ENCODE data around the gene RNU5D-1. TPM values are rescaled to one million over a fixed set of nuclear protein-coding genes. Genes with fewer than 3 reads are reported as not detected.

The RNU5D-1 gene
- total and polyA plus RNA-seq, 2 of the 13 experiments (the other 11 are each of a cell fraction or from before 2014, with no cell fraction given), result 165 TPM; not detected in 1

- TF ChIP-seq CERS6 (CRISPR knock-in tag; IDR thresholded peaks at IDR 0.05) (no peak), ARNT (IDR thresholded peaks at IDR 0.05) (no peak), TBX2 (CRISPR knock-in tag; IDR thresholded peaks at IDR 0.05; ENCODE audit: borderline replicate concordance) (peak; percentile 99), ZNF337 (CRISPR knock-in tag; IDR thresholded peaks at IDR 0.05; ENCODE audit: borderline replicate concordance, low read depth) (no peak), ZNF136 (CRISPR knock-in tag; IDR thresholded peaks at IDR 0.05; ENCODE audit: low read depth) (no peak), ZNF430 (CRISPR knock-in tag; IDR thresholded peaks at IDR 0.05) (no peak; the same call in 1 of the 2 replicates), ZNF530 (CRISPR knock-in tag; IDR thresholded peaks at IDR 0.05; ENCODE audit: low read depth) (no peak), SP5 (CRISPR knock-in tag; IDR thresholded peaks at IDR 0.05; ENCODE audit: borderline replicate concordance, low read depth) (peak; percentile 60; the same call in 1 of the 2 replicates), HHEX (CRISPR knock-in tag; IDR thresholded peaks at IDR 0.05) (peak; percentile 80), CREBL2 (CRISPR knock-in tag; IDR thresholded peaks at IDR 0.05; ENCODE audit: borderline replicate concordance) (no peak), AGO2 (optimal IDR thresholded peaks at IDR 0.05; ENCODE audit: low read depth, low read length) (no peak), HBP1 (CRISPR knock-in tag; IDR thresholded peaks at IDR 0.05; ENCODE audit: low read depth) (no peak), ZSCAN12 (CRISPR knock-in tag; IDR thresholded peaks at IDR 0.05) (no peak), SRSF4 (IDR thresholded peaks at IDR 0.05; ENCODE audit: low read depth, low read length, poor library complexity, severe bottlenecking) (no peak), PAWR (CRISPR knock-in tag; IDR thresholded peaks at IDR 0.05; ENCODE audit: borderline replicate concordance) (no peak), PCBP2 (optimal IDR thresholded peaks at IDR 0.05; ENCODE audit: low read depth, low read length, poor library complexity, severe bottlenecking) (no peak), ZNF382 (CRISPR knock-in tag; IDR thresholded peaks at IDR 0.05; ENCODE audit: borderline replicate concordance) (no peak), ESRRA (CRISPR knock-in tag; IDR thresholded peaks at IDR 0.05; ENCODE audit: low read depth) (no peak), ZMYM2 (CRISPR knock-in tag; IDR thresholded peaks at IDR 0.05) (no peak), JDP2 (CRISPR knock-in tag; IDR thresholded peaks at IDR 0.05; ENCODE audit: borderline replicate concordance) (no peak), ZNF510 (CRISPR knock-in tag; IDR thresholded peaks at IDR 0.05; ENCODE audit: low read depth) (no peak), E2F2 (CRISPR knock-in tag; IDR thresholded peaks at IDR 0.05; ENCODE audit: borderline replicate concordance) (no peak), RCOR2 (CRISPR knock-in tag; IDR thresholded peaks at IDR 0.05) (peak; percentile 79), ZSCAN25 (CRISPR knock-in tag; IDR thresholded peaks at IDR 0.05) (peak; percentile 58; the same call in 1 of the 2 replicates), ZBTB7B (CRISPR knock-in tag; IDR thresholded peaks at IDR 0.05) (0 out of 2 replicates have a peak, but pooled peaks have one; percentile 28), ZNF660 (CRISPR knock-in tag; IDR thresholded peaks at IDR 0.05; ENCODE audit: borderline replicate concordance, low read depth) (no peak), TGIF2 (CRISPR knock-in tag; IDR thresholded peaks at IDR 0.05) (peak; percentile 66; the same call in 1 of the 2 replicates)
Observed at GRCh38 chr1:44681905-44682882, 48.8 kb downstream of the RNU5D-1 start (continued).

All from HepG2 (cell line).